DOHH2 (cell line): ENCODE measurements around the gene TSPAN10.

Source experiments
- H3F3A ChIP-seq: fragments of 200-600 bp; sonication (generic), shearing (Covaris generic); 2 replicates; pipeline ENCODE4 v1.6.0; 2016; ENCODE audit warnings: antibody characterized with exemption, mild to moderate bottlenecking; ENCODE audit not compliant: control insufficient read depth, insufficient read depth
- H3K27ac ChIP-seq: fragments of 200-600 bp; sonication (generic); 2 replicates; pipeline ENCODE4 v1.5.1; 2014; ENCODE audit warnings: low read depth, mild to moderate bottlenecking, low read length, moderate library complexity
- H3K27me3 ChIP-seq: fragments of 200-600 bp; sonication (generic); 2 replicates; pipeline ENCODE4 v1.6.1; 2014; ENCODE audit warnings: mild to moderate bottlenecking, low read length, mixed read lengths; ENCODE audit not compliant: control insufficient read depth
- H3K36me3 ChIP-seq: fragments of 200-600 bp; sonication (generic); 2 replicates; pipeline ENCODE4 v1.6.1; 2014; ENCODE audit warnings: mild to moderate bottlenecking, low read length, moderate library complexity, mixed read lengths; ENCODE audit not compliant: control insufficient read depth
- H3K4me1 ChIP-seq: fragments of 200-600 bp; sonication (generic); 2 replicates; pipeline ENCODE4 v1.6.1; 2014; ENCODE audit warnings: mild to moderate bottlenecking, low read length, mixed read lengths; ENCODE audit not compliant: control insufficient read depth
- H3K4me2 ChIP-seq: fragments of 200-600 bp; sonication (generic); 2 replicates; pipeline ENCODE4 v1.6.0; 2014; ENCODE audit warnings: mild to moderate bottlenecking, low read length, moderate library complexity
- H3K4me3 ChIP-seq: fragments of 200-600 bp; sonication (generic); 2 replicates; pipeline ENCODE4 v1.5.1; 2014; ENCODE audit warnings: mild to moderate bottlenecking, low read length, mixed read lengths
- H3K79me2 ChIP-seq: fragments of 200-600 bp; sonication (generic); 2 replicates; pipeline ENCODE4 v1.6.1; 2014; ENCODE audit warnings: mild to moderate bottlenecking, low read length, mixed read lengths; ENCODE audit not compliant: control insufficient read depth
- H3K9me2 ChIP-seq: fragments of 200-600 bp; sonication (generic); replicated peaks from 2 replicates; pipeline ENCODE4 v1.6.1; 2014; ENCODE audit warnings: mild to moderate bottlenecking, low read length, mixed read lengths; ENCODE audit not compliant: control insufficient read depth
- H3K9me3 ChIP-seq: fragments of 200-600 bp; sonication (generic); 2 replicates; pipeline ENCODE4 v1.6.1; 2014; ENCODE audit warnings: antibody characterized with exemption, low read length, mixed read lengths; ENCODE audit not compliant: control insufficient read depth, insufficient read depth
- H4K20me1 ChIP-seq: fragments of 200-600 bp; sonication (generic); 2 replicates; pipeline ENCODE4 v1.6.0; 2014; ENCODE audit warnings: low read depth, mild to moderate bottlenecking, antibody characterized with exemption, low read length, moderate library complexity; ENCODE audit not compliant: control insufficient read depth, insufficient read depth
- EZH2phosphoT487 ChIP-seq: fragments of 200-600 bp; sonication (generic); IDR thresholded peaks from 2 replicates; pipeline ENCODE4 v1.6.1; 2017; ENCODE audit warnings: borderline replicate concordance, mild to moderate bottlenecking, antibody characterized with exemption, low read length, moderate library complexity, mixed read lengths
- TF ChIP-seq, protein P1 (sequence below): fragments of 200-600 bp; sonication (generic); IDR thresholded peaks from one replicate; pipeline ENCODE4 v1.5.1; 2014; ENCODE audit warnings: antibody characterized with exemption, mild to moderate bottlenecking, low read depth, low read length; ENCODE audit not compliant: poor library complexity, severe bottlenecking

TSPAN10 gene

DNA sequence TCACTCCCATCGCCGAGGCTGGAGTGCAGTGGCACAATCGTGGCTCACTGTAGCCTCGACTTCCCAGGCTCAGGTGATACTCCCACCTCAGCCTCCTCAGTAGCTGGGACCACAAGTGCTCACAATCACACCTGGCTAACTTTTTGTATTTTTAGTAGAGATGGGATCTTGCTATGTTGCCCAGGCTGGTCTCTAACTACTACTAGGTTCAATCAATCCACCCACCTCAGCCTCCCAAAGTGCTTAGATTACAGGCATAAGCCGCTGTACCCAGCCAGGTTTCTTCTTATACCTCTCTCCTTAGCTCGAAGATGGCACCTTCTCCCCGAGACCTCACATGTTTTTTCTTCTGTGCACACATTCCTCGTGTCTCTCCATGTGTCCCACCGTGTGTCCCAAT lies 3.0 kb downstream of the TSPAN10 start:
- H3K4me3 ChIP-seq = no peak overlapping the region
- TF ChIP-seq, protein P1, sequence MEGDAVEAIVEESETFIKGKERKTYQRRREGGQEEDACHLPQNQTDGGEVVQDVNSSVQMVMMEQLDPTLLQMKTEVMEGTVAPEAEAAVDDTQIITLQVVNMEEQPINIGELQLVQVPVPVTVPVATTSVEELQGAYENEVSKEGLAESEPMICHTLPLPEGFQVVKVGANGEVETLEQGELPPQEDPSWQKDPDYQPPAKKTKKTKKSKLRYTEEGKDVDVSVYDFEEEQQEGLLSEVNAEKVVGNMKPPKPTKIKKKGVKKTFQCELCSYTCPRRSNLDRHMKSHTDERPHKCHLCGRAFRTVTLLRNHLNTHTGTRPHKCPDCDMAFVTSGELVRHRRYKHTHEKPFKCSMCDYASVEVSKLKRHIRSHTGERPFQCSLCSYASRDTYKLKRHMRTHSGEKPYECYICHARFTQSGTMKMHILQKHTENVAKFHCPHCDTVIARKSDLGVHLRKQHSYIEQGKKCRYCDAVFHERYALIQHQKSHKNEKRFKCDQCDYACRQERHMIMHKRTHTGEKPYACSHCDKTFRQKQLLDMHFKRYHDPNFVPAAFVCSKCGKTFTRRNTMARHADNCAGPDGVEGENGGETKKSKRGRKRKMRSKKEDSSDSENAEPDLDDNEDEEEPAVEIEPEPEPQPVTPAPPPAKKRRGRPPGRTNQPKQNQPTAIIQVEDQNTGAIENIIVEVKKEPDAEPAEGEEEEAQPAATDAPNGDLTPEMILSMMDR = no peak
- TF ChIP-seq EZH2phosphoT487 = no peak
- H3K36me3 ChIP-seq = peaks cover 7% of the 10 kb centered on the region
- H3F3A ChIP-seq = peaks cover 6% of the 10 kb centered on the region; the same call in 1 of the 2 replicates
- no peak overlapping the region for H3K4me2 ChIP-seq
- H3K27me3 ChIP-seq = no peaks in the 10 kb centered on the region
- peaks cover 11% of the 10 kb centered on the region for H3K4me1 ChIP-seq
- no peaks in the 10 kb centered on the region for H4K20me1 ChIP-seq
- no peak overlapping the region for H3K27ac ChIP-seq
- no peaks in the 10 kb centered on the region for H3K9me2 ChIP-seq
- H3K9me3 ChIP-seq = no peaks in the 10 kb centered on the region
- peaks cover 18% of the 10 kb centered on the region for H3K79me2 ChIP-seq

DNA sequence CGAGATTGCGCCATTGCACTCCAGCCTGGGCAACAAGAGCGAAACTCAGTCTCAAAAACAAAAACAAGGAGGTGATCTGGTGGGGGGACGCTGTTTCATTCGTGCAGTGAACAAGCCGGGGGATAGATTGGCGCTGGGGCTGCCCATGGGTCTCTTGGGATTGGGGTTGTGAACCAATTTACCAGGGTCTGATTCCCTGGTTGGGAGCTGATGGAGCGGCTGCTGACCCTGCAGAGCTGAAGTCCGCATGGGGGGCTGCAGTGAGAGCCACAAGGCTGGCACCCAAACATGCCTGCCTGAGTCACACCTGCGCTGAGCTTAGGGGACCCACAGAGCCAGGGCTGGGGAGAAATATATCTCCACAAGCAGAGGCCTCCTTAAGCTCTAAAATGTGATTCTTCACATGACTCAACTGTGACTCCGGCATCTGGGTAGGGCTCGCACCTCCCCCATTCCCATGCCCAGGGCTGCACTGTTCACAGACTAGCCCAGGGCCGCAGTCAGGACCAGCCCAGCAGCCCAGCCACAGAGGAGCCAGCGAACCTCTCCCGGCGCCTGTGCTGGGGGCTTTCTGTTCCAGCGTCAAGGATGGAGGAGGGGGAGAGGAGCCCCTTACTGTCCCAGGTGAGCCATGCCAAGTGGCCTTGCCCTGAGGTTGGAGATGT lies 5.0 kb downstream of the TSPAN10 start:
- H4K20me1 ChIP-seq = no peaks in the 10 kb centered on the region
- H3K9me3 ChIP-seq = no peaks in the 10 kb centered on the region
- no peak overlapping the region for H3K27ac ChIP-seq
- TF ChIP-seq, protein P1 = no peak
- TF ChIP-seq EZH2phosphoT487 = no peak
- no peaks in the 10 kb centered on the region for H3K27me3 ChIP-seq
- peaks cover 4% of the 10 kb centered on the region; the same call in 1 of the 2 replicates for H3K4me1 ChIP-seq
- no peaks in the 10 kb centered on the region for H3F3A ChIP-seq
- H3K4me2 ChIP-seq = no peak overlapping the region
- H3K79me2 ChIP-seq = no peaks in the 10 kb centered on the region
- H3K9me2 ChIP-seq = no peaks in the 10 kb centered on the region
- H3K36me3 ChIP-seq = no peaks in the 10 kb centered on the region
- no peak overlapping the region for H3K4me3 ChIP-seq

DNA sequence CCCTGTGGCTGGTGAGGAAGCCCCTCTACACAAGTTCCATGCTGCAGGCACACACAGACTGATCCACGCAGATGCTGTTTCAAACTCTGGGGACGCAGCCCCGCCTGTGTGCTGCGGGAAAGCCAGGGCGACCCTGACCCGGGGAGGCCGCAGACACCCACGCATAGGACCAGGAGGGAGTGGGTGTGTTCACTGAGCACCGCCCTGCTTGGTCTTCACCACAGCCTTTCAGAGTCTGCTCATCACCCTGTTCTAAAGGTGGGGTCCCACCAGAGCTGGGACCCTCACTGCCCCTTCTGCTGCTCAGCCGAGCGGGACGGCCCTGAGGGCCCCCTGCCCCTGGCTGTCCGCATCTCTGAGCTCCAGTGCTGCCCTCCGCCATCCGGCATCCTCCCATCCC lies 7.5 kb downstream of the TSPAN10 start:
- H3K4me1 ChIP-seq = no peaks in the 10 kb centered on the region
- TF ChIP-seq EZH2phosphoT487 = no peak
- TF ChIP-seq, protein P1 = no peak
- H3K27ac ChIP-seq = no peak overlapping the region
- H3K9me2 ChIP-seq = no peaks in the 10 kb centered on the region
- no peaks in the 10 kb centered on the region for H3K79me2 ChIP-seq
- H3K4me3 ChIP-seq = no peak overlapping the region
- H3K4me2 ChIP-seq = no peak overlapping the region
- H3K27me3 ChIP-seq = no peaks in the 10 kb centered on the region
- no peaks in the 10 kb centered on the region for H3K9me3 ChIP-seq
- H3K36me3 ChIP-seq = no peaks in the 10 kb centered on the region
- no peaks in the 10 kb centered on the region for H4K20me1 ChIP-seq
- H3F3A ChIP-seq = no peaks in the 10 kb centered on the region
